HG03103 (cell line): ENCODE results near the gene MS4A10.
"Not testable (repeated sequence)": the region's sequence is repeated elsewhere in the genome, so short reads cannot be mapped to it uniquely, and the experiment has no call there.

Experiments used
- ATAC-seq: cut with Tn5 transposase; IDR thresholded peaks from one replicate; pipeline ENCODE4 v1.9.1; 2021; ENCODE audit warnings: low read depth; ENCODE audit not compliant: unreplicated experiment

MS4A10 gene

DNA sequence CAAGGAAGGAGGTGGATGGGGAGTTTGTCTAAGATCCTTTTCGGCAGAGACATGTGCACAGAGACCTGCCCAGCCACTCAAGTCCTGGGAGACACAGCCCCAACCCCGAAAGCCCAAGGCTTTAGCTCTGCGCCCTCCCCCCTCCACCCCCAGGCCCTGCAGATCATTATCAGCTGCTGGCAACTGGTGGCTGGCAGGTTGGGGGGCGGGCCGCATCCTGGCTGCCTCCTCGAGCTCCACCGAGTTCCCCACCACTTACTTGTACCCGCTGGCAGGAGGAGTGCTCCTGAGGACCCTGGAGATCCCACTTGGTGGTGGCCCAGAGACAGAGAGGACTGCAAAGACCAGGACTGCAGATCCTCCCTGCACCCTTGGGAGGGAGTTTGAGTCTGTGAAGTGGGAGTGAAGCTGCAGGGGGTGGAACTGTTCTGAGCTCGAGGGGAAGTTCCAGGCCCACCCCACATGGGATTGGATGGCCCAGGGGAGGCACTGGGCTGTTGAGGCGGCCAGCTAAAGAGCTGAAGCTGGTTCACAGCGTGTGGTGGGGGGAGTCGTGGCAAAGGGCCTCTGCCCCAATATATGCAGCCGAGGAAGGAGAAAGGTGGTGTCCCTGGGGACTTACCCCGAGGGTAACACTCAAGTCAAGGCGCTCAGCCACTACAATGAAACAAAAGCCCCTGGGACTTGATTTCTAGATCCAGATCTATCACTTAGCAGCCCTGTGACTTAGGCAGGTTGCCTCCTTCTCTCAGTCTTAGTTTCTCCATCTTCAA, 36.9 kb downstream of the MS4A10 start:
- ATAC-seq: no peak

DNA sequence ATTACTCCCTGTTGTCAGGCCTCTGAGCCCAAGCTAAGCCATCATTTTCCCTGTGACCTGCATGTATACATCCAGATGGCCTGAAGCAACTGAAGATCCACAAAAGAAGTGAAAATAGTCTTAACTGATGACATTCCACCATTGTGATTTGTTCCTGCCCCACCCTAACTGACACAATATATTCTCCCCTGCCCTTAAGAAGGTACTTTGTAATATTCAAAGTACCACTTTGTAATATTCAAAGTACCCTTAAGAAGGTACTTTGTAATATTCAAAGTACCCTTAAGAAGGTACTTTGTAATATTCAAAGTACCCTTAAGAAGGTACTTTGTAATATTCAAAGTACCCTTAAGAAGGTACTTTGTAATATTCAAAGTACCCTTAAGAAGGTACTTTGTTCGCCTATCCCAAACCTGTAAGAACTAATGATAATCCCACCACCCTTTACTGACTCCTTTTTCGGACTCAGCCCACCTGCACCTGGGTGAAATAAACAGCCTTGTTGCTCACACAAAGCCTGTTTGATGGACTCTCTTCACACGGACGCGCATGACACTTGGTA, 38.7 kb downstream of the MS4A10 start:
- ATAC-seq: not testable (repeated sequence)

DNA sequence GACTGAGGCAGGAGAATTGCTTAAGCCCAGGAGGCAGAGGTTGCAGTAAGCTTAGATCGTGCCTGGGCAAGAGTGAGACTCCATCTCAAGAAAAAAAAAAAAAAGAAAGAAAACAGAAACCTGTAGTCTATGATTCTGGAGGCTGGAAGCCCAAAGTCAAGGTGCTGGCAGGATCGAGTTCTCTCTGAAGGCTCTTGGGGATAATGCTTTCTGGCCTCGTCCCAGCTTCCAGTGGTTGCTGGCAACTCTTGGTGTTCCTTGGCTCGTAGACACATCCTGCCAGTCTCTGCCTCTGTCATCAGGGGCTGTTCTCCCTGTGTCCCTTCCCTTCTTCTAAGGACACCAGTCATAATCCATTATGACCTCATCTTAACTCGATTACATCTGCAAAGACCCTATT, 40.0 kb downstream of the MS4A10 start:
- no peak for ATAC-seq

DNA sequence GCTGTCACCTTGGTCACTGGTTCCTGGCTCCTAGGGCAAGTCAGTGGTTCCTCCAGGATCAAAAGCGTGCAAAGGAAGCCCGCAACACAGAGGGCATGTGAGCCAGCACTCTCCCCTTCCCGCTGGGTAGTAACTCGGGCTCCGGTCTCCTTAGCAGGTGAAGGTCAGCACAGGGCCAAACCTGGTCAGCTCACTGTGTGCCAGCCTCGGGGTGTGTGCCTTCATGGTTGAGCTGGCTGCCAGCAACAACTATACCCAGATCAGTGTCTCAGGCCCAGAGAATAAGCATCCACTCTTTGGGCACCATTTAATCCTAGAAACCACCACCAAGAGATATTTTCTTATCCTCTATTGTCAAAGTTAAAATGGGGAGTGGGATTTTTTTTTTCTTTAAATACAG, 40.7 kb downstream of the MS4A10 start:
- no peak for ATAC-seq

DNA sequence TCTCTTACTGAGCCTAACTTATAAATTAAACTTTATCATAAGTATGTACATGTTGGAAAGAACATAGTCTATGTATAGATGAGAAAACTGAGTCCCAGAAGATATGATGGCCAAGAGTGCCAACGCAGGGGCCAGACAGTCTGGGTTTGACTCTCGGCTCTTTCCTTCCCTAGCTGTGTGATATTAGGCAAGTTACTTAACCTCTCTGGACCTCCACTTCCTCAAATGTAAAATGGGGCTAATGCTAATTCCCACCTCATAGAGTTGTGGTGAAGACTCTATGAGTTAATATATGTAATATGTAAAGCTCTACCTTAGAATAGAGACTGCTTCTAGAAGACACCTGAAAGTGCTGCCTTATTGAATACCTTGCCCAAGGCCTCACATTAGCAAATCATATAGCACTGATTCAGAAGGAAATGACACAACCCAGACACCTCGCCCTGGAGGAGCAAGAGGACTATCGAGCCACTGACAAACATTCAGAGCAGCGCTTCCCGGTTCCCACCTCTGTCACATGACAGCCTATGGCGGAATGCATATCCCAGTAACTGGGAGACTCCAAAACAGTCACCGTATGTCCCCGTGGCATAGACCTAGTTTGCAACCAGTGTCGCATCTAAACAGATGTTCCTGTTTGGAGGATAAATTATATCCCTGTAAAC, 45.5 kb downstream of the MS4A10 start:
- ATAC-seq: no peak

DNA sequence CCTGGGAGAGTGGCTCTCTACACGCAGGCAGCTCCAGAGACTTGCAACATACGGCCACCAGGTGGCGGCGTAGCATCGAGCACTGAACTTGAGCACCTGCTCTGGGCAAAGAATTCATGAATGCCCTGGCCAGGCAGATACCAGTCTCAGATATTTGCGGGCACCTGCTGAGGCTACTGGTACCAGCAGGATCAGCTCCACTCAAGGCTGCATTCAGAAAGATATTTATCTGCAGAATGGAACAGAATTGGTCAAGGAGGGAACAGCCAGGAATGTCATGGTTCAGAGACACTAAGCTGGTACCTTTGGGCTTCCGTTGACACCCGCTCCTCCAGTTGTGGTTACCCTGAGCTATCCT, 46.0 kb downstream of the MS4A10 start:
- ATAC-seq: no peak

DNA sequence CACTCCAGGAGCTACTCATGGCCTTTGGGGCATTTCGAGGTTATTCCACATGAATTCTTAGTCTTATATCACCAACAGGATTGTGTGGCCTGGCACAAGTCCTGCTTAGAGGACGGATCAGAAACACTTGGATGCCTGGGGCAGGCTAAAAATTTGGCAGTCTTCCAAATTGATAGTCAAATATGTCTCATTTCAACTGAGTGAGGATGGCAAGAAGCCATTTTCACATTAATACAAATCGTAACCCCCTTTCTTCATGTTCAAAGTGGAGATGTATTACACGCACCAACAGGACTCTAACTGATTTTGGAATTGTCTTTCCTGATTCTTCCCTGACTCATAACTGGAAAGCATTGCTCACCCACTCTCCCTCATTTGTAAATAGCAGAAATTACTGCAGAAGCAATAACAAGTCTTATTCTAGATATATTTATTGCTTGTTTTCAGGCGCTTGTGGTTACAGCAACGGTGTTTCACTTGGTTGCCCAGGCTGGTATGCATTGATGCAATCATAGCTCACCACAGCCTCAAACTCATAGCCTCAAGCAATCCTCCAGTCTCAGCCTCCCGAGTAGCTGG, 46.5 kb downstream of the MS4A10 start:
- ATAC-seq: no peak

DNA sequence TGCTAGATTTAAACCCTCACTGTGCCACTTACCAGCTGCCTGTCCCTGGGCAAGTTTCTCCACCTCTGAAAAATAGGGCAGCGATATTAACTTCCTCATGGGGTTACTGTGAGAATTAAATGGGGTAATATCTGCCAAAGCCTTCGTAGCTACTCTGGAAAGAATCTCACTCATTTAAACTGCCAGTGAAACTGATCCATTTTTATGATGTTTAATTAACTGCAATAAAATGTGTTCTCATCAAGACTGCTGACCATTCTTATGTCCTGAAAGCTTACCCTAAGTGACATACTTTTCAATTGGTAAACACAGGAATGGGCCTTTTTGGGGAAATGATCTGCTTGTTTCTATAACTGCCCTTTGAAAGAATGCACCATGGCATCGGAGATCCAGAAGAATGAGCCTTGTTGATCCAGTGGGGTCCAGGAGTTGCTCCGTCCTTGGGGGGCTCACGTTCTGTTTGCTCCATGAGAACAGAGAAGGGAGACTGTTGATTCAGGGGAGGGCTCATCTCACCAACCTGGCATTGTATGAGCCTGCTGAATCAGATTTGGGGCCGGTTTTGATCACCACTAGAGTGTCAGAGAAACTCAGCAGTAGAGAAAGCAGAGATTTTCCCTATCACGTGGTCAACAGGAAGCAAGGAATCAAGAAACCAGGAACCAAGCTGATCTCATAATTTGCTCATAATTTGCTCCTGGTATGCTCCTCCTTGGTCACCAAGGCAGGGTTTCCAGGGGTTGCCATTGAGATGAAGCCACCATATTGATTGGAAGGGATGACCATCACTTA, 49.8 kb downstream of the MS4A10 start:
- ATAC-seq: no peak

DNA sequence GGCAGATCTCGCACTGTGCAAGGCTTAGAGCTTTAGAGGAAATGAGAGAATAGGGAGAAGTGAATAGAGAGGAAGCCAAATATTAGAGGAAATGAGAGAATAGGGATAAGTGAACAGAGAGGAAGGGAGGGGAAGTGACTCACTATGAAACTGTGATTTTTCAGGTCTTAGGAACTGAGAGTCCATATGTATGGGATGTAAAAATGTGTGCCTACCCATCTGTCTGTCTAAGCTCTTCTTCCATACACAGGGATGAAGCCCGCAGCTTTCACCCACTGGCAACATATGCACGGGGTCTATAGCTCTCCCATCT, 50.4 kb downstream of the MS4A10 start:
- no peak for ATAC-seq

DNA sequence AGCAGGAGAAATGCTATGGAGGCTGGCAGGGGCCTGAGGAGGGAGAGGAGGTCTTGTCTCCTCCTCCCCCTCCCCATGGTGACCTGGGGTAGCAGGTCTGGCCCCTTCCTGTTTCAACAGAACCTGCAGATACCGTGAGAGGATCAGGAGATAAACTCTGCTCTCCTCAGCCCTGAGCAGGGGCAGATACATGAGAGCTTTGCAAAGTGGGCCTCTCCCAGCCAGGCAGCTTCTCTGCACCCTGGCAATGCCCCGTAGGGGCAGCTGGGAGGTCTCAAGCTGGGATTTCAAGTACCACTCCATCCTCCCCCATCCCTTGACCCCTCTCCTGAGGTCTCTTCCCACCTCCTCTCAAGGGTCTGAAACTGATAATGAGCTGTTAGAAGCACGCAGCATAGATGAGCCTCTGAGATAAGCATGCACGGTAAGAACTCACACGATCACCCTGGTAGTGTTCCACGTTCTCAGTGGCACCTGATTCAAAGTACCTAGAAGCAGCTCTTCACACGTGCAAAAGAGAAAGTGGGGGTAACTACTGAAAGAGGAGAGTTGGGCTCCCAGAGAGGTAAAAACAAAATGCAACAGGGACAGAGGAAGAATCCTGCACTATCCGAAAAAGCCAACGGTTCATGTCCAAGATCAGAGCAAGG, 51.9 kb downstream of the MS4A10 start:
- no peak for ATAC-seq

DNA sequence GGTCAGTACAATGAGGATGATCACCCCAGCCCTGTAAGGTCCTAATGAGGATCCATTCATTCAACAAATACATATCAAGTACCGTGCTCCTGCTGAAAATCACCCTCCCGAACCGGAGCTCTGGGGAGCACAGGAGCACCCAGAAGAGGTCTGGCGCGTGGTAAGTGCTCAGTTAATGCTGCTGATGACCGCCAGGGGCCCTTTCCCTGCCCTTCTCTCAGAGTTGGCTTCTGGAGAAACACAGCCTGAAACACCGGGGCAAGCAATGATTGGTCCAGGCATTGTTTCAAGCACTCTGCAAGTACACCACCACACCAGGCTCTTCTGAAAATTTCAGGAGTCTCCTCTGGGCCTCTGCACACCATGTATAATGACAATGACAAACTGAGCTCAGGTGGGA, 53.0 kb downstream of the MS4A10 start:
- ATAC-seq: no peak

DNA sequence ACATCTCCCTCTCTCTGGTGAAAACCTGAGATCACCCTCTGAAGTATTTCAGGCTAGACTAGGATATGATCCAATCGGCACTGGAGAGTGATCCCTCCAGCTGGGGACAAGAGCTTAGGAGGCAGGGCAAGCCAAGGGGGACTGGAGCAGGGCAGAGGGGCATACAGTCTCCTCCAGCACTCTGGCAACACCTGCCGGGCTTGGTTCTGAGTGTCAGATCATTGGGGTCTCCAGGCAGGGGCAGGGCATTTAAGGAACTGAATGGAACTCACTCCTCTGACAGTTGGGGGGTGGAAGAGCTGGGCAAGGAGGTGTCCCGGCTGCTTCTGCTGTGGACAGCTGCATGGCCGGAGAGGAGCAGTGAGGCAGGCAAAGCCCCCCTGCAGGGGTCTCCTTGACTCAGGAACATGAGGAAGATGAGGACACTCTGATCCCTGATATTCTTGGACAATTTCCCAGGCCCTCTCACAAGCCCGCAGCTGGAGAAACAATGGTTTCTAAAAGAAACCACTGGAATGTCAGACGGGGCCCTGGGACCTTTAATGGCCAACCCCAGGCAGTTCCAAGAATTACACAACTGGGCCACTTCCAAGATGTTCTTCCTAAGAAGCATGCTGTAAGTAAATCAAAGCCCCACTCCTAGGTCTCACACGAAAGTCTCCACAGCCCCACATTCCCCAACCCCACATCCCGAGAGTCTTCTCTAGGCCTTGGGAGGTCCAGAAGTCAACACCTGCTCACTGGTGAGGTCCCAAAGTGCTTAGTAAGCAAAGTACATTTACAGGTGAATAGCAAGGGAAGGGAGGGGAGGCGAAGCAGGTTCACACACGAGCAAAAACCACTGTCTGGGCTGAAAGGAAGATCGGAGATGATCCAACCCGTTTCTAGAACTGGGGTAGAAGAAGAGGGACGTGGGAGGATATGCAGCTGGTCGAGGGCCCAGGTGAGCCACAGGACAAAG, 55.6 kb downstream of the MS4A10 start:
- ATAC-seq: no peak

DNA sequence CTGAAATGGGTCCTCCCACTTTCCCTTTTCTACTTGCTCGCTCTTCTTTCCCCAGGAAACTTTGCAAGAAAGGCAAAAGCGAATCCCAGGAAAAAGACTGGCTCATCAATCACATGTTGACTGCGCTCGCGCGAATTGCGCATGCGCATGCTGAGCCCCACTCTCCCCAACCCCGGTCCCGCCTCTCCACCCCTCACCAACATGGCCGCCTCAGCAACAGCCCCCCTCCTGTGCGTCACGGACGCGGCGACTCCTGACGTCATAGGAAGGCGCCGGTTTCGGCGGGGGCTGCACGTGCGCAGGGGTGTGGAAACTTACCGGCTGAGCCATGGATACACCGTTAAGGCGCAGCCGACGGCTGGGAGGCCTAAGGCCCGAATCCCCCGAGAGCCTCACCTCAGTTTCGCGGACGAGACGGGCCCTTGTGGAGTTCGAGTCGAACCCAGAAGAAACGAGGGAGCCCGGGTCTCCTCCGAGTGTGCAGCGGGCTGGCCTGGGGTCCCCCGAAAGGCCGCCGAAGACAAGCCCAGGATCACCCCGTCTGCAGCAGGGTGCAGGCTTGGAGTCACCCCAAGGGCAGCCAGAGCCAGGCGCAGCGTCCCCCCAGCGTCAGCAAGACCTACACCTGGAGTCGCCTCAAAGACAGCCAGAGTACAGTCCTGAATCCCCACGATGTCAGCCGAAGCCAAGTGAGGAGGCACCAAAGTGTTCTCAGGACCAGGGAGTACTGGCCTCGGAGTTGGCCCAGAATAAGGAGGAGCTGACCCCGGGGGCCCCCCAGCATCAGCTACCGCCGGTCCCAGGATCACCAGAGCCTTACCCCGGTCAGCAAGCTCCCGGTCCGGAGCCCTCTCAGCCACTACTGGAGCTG, 56.9 kb downstream of the MS4A10 start, which contains the start of gene CCDC86:
TSS of gene CCDC86 (plus strand) at position 317 of the 871 bp plus-strand sequence. CDS start at position 329, 12 bp downstream.
- ATAC-seq: peak; percentile 75

DNA sequence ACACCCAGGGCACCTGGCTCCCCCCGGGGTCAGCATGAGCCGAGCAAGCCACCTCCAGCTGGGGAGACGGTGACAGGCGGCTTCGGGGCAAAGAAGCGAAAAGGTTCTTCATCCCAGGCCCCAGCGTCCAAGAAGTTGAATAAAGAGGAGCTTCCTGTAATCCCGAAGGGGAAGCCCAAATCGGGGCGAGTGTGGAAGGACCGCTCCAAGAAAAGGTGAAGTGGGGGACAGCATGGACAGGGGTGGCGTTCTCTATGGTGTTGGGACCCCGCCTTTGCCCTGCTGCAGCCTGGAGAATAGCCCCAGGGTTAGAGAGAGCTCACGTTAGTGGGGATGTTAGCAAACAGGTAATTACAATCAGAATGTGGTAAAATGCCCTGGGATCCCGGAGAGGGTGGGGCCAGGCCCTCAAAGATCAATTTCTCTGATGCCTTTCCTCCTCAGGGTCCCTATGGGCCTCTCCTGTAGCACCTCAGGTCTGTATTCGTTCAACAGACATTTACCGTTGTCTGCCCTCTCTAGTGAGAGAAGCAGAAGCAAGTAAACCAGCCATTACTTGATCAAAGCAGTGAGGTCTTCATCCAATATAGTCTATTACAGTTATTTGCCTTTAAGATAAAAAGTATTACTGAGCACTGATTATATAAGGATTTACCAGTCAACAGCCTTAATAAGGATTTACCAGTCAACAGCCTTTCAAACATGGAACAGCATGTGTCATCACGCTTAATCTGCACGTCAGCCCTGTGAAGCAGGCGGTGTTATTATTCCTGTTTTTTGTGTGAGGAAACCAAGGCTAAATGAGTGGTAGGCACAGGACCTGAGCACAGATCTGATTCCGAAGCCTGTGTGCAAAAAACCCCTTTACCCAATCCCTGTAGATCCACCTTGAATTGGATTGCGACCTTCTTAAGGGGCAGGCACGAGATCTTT, 57.8 kb downstream of the MS4A10 start:
- no peak for ATAC-seq

DNA sequence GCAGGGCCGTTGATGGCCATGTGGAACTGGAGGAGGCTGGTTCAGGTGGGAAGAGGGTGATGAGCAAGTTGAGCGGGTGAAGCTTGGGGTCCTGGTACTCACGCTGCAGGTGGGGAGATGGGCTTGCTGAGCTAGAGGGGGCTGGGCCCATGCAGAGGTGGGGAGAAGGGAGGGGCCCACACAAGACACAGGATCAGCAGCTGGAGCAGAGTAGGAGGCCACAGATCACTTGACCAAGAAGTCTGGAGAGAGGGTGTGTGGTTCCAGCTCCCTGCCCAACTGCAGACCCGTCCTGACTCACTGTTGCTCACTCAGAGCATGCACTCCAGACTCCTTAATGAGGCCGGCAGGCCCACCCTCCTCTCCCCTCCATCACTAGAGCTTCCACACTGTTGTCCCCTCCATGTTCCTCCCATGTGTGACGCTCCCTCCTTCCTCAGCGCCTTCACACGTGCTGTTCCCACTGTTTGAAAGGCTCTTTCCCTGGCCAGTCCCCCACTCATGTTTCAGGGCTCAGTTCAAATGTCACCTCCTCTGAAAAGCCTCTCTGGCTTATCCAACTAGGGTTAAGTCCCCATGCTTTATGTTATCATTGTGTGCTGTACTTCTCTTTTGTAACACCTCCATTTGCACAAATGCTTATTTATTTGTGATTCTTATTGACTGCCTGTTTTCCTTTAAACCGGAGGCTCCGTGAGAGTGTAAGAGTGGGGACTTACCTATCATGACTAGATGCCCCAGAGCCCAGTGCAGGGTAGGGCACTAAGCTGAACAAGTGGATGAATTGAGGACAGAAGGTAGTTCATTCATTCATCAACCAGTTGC, 59.1 kb downstream of the MS4A10 start:
- no peak for ATAC-seq

DNA sequence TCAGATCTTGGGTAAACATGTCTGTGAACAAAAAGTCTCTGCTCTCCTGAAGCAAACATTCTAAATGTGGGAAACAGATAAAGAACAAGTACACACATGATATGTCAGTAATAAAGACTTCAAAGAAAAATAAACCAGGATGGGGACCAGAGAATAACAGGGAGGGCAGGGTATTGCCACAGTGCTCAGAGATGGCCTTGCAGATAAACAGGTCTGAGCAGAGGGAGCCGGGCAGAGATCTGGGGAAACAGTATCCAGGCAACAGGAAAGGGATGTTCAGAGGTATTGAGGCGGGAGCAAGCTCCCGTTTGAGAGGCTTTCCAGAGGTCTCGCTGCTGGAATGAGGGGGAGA, 59.7 kb downstream of the MS4A10 start:
- no peak for ATAC-seq

DNA sequence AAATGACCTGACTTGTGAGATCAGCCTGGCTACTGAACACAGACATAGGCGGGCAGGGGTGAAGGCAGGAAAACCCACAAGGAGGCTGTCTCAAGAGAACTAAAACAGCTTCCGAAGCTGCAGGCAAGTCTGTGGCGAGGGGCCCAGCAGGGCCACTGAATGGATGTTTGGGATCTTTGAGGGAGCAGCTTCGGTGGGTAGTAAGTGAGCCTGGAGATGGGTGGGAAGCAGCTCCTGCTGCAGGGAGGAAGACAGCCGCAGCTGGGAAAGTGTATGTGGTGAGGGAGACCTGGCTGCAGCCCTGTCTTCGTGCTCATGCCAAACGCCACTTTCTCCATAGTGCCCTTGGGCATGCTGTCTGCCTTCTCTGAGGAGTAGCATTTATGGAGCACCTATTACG, 60.2 kb downstream of the MS4A10 start:
- ATAC-seq: no peak
